Mesothelial cell of epicardium (in vitro differentiated cells): ENCODE data around the gene POLR3E. TPM values are rescaled to one million over a fixed set of nuclear protein-coding genes. Genes with fewer than 3 reads are reported as not detected.

Experiments used
- DNase-seq, 2 experiments: peaks; one replicate each; pipeline ENCODE4 v3.0.0; 2021; ENCODE audit warnings: low spot score in 2 of 2; ENCODE audit not compliant: unreplicated experiment in 2 of 2
- H3K27ac Mint-ChIP-seq: 2 replicates; pipeline ENCODE4 v1.8.0; 2021; ENCODE audit warnings: mixed read lengths
- H3K27me3 Mint-ChIP-seq: 2 replicates; pipeline ENCODE4 v1.8.0; 2021; ENCODE audit warnings: low read depth, mixed read lengths
- H3K36me3 Mint-ChIP-seq: 2 replicates; pipeline ENCODE4 v1.8.0; 2021; ENCODE audit warnings: mixed read lengths
- H3K4me1 Mint-ChIP-seq: 2 replicates; pipeline ENCODE4 v1.8.0; 2021; ENCODE audit warnings: mixed read lengths
- H3K4me3 Mint-ChIP-seq: 2 replicates; pipeline ENCODE4 v1.8.0; 2021; ENCODE audit warnings: mild to moderate bottlenecking, moderate library complexity, mixed read lengths
- H3K9me3 Mint-ChIP-seq: 2 replicates; pipeline ENCODE4 v1.8.0; 2021; ENCODE audit warnings: mixed read lengths
- total RNA-seq: library from RNA; stranded (reverse); gene quantifications from 3 replicates; pipeline ENCODE4 v1.2.1, GENCODE V29; 2021
- TF ChIP-seq, protein P1 (sequence below): fragments of 200-600 bp; sonication (generic); IDR thresholded peaks from one replicate; pipeline ENCODE4 v1.5.0; 2021; ENCODE audit warnings: antibody characterized with exemption; ENCODE audit not compliant: unreplicated experiment

POLR3E gene
- total RNA-seq, 1 donor from 2014 or later = 71.4 TPM

DNA sequence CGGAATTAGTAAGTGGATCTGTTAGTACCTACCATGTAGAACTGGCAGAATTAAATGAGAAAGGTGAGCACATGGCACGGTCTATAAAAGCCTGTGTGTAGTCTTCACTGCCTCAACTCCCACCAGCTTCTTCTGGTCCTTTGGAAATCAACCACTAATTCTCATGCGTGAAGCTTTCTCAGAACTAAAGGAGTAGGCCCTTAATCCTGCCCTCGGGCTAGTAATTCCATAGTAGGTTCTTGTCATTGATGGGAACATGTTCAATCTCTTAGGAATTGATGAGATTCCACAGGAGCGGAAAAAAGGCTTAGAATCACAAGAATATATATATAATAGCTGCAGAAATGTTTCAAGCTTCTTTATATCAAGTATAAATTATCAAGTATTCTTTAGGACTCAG is 55.5 kb downstream of the POLR3E start:
- Mint-ChIP-seq H3K4me1 (peaks cover 24% of the 10 kb centered on the region), H3K4me3 (no peak overlapping the region), H3K36me3 (peaks cover 26% of the 10 kb centered on the region), H3K27ac (no peak overlapping the region), H3K27me3 (no peaks in the 10 kb centered on the region), H3K9me3 (no peaks in the 10 kb centered on the region)
- DNase-seq = no peak
- TF ChIP-seq, protein P1, sequence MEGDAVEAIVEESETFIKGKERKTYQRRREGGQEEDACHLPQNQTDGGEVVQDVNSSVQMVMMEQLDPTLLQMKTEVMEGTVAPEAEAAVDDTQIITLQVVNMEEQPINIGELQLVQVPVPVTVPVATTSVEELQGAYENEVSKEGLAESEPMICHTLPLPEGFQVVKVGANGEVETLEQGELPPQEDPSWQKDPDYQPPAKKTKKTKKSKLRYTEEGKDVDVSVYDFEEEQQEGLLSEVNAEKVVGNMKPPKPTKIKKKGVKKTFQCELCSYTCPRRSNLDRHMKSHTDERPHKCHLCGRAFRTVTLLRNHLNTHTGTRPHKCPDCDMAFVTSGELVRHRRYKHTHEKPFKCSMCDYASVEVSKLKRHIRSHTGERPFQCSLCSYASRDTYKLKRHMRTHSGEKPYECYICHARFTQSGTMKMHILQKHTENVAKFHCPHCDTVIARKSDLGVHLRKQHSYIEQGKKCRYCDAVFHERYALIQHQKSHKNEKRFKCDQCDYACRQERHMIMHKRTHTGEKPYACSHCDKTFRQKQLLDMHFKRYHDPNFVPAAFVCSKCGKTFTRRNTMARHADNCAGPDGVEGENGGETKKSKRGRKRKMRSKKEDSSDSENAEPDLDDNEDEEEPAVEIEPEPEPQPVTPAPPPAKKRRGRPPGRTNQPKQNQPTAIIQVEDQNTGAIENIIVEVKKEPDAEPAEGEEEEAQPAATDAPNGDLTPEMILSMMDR = no peak

DNA sequence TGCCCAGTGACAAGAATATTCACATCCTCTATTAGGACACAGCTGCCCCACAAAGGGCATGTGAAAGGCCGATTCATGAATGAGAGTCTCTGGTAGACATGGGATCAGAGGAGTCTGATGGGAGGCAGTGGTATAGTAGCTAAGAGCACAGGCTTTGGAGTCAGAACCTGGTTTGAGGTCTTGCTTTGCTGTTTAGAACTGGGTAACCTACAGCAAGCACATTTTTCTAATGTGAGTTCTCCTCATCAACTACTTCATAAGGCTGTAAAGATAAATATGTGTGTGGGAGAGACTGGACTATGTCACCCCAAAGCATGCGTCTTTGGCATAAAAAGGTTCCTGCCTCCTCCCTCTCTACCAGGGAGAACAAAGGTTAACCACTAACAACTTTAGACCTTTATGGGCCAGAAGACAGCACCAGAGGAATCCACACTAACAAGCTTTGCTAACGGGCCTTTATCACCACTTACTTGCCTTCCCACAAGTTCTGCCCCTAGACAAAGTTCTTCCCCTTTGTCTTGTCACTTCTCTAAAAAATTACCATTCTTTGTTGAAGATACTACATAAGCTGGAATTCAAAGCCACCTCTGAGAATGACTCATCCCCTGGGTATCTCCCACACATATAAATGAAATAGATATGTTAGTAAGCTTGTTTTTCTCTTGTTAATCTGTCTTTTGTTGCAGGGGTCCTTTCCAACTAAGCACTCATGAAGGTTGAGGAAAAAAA is 56.1 kb downstream of the POLR3E start:
- no peak for DNase-seq
- Mint-ChIP-seq H3K4me3 (no peak overlapping the region), H3K27ac (peak overlapping the region; percentile 93), H3K4me1 (peaks cover 30% of the 10 kb centered on the region), H3K9me3 (no peaks in the 10 kb centered on the region), H3K36me3 (peaks cover 26% of the 10 kb centered on the region), H3K27me3 (no peaks in the 10 kb centered on the region)
- TF ChIP-seq, protein P1 = no peak

GRCh38 chr16:22353933-22354541 is 56.8 kb downstream of the POLR3E start:
- Mint-ChIP-seq H3K9me3 (no peaks in the 10 kb centered on the region), H3K27me3 (no peaks in the 10 kb centered on the region), H3K27ac (peak overlapping the region; percentile 93), H3K36me3 (peaks cover 21% of the 10 kb centered on the region), H3K4me1 (peaks cover 30% of the 10 kb centered on the region), H3K4me3 (no peak overlapping the region)
- TF ChIP-seq, protein P1 = no peak
- no peak for DNase-seq

- peaks cover 12% of the 10 kb centered on the region for H3K36me3 Mint-ChIP-seq
- H3K4me1 Mint-ChIP-seq = peaks cover 30% of the 10 kb centered on the region
- TF ChIP-seq, protein P1 = no peak
- no peak for DNase-seq
- H3K9me3 Mint-ChIP-seq = no peaks in the 10 kb centered on the region
- no peaks in the 10 kb centered on the region for H3K27me3 Mint-ChIP-seq
- H3K4me3 Mint-ChIP-seq = no peak overlapping the region
- H3K27ac Mint-ChIP-seq = no peak overlapping the region
Measured at GRCh38 chr16:22355487-22355908, 58.3 kb downstream of the POLR3E start.

DNA sequence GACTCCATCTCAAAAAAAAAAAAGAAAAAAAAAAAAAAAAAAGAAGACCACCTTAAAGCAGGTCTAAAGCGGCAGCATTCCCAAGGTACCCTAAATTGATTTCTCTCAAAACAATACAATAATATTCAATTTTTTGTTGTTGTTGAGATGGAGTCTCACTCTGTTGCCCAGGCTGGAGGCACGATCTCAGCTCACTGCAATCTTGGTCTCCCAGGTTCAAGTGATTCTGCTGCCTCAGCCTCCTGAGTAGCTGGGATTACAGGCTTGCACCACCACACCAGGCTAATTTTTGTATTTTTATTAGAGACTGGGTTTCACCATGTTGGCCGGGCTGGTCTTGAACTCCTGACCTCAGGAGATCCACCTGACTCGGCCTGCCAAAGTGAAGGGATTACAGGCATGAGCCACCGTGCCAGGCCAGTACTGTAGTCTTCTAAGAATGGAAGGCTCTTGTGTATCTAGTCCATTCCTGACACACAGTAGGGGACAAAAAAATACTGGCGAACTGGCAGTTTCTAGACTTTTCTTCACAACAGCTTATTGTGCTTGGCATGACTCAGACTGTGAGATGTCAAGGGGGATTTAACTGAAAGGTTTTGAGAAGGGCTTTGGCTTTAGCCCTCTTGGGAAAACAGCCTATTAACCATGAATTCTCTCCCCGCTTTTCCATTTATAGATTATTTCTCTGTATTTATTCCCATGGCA is 59.9 kb downstream of the POLR3E start:
- Mint-ChIP-seq H3K27ac (peak overlapping the region; percentile 77), H3K9me3 (no peaks in the 10 kb centered on the region), H3K4me3 (no peak overlapping the region), H3K27me3 (no peaks in the 10 kb centered on the region), H3K36me3 (peaks cover 2% of the 10 kb centered on the region), H3K4me1 (peaks cover 32% of the 10 kb centered on the region)
- TF ChIP-seq, protein P1 = no peak
- DNase-seq = no peak
